ENCODE results near the gene PALD1. TPM values are rescaled to one million over a fixed set of nuclear protein-coding genes. Genes with fewer than 3 reads are reported as not detected.

Gene PALD1
- total RNA-seq, 1 donor: 4.8 TPM

GRCh38 chr10:70586348-70586930 lies 107.9 kb downstream of the PALD1 start:
- DNase-seq (ENCODE audit: low read depth in 2 of 3, low spot score in 2 of 3): no peak

GRCh38 chr10:70587045-70587658 lies 108.6 kb downstream of the PALD1 start:
- DNase-seq (ENCODE audit: low read depth in 2 of 3, low spot score in 2 of 3): no peak

DNA sequence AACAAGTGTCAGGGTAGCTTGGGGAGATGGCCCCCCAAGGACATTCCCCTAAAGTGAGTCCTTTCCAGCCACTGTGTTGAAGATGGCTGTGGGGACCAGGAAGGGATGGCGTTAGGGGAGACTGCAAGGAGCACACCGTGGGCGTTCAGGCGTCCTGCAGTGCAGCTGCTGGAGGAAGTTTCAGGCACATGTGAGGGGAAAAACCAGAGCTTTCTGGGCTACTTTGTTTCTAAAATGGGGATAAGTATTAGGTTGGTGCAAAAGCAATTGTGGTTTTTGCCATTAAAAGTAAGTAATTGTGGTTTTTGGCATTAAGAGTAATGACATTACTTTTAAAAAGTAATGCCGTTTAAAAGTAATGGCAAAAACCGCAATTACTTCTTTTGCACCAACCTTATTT lies 109.7 kb downstream of the PALD1 start:
- DNase-seq (ENCODE audit: low read depth in 2 of 3, low spot score in 2 of 3): no peak

- DNase-seq (ENCODE audit: low read depth in 2 of 3, low spot score in 2 of 3): no peak
Measured at GRCh38 chr10:70588859-70589570, 110.4 kb downstream of the PALD1 start.

DNA sequence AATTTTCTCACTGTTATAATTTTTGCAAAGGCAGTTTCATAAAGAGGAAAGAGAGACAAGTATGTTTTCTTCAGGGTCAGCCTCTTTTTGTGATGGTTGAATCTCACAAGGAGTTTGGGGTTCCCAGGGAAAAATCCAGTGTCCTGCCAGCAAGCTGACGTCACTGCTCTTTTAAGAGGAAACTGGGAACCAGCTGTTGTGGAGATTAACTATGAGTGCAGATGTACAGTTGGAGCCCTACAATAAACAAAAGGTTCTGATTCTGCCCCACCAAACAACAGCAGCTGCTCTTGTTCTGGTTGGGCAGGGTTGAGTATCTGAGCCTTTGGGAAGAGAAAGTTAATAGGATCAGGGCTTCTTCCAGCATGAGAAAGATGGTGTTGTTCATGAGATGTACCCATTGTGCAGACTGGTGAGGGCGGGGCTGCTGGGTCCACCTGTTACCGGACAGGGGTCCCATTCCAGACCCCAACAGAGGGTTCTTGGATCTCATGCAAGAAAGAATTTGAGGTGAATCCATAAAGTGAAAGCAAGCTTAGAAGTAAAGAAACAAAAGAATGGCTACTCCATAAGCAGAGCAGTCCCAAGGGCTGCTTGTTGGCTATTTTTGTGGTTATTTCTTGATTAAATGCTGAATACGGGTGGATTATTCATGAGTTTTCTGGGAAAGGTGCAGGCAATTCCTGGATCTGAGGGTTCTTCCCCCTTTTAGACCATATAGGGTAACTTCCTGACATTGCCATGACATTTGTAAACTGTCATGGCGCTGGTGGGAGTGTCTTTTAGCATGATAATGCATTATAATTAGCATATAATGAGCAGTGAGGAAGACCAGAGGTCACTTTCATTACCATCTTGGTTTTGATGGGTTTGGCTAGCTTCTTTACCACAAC lies 111.4 kb downstream of the PALD1 start:
- DNase-seq (ENCODE audit: low read depth in 2 of 3, low spot score in 2 of 3): no peak

- no peak for DNase-seq (ENCODE audit: low read depth in 2 of 3, low spot score in 2 of 3)
Measured at GRCh38 chr10:70590655-70591416, 112.3 kb downstream of the PALD1 start.

DNA sequence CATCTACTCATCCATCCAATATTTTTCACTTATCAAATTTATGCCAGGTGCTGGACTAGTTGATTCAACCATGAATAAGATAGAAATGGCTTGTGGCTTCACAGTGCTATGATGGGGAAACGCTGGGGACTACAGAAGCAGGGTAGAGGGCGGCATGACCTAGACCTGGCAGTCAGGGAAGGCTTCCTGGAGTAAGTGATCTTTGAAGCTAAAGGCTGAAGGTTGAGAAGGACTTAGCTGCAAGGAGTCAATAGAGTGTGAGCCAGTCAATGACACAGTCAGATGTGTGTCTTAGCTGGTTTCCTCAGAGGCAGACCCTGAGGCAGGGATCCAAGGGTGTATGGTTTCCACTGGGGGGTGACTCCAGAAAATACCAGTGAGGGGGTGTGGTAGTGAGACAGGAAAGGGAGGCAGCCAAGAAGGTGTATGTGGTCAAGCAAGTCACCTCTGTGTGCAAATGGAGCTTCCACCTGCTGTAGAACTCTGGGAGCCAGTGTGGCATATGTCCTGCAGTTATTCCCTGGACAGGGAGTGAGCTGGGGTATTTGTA lies 113.7 kb downstream of the PALD1 start:
- no peak for DNase-seq (ENCODE audit: low read depth in 2 of 3, low spot score in 2 of 3)

DNA sequence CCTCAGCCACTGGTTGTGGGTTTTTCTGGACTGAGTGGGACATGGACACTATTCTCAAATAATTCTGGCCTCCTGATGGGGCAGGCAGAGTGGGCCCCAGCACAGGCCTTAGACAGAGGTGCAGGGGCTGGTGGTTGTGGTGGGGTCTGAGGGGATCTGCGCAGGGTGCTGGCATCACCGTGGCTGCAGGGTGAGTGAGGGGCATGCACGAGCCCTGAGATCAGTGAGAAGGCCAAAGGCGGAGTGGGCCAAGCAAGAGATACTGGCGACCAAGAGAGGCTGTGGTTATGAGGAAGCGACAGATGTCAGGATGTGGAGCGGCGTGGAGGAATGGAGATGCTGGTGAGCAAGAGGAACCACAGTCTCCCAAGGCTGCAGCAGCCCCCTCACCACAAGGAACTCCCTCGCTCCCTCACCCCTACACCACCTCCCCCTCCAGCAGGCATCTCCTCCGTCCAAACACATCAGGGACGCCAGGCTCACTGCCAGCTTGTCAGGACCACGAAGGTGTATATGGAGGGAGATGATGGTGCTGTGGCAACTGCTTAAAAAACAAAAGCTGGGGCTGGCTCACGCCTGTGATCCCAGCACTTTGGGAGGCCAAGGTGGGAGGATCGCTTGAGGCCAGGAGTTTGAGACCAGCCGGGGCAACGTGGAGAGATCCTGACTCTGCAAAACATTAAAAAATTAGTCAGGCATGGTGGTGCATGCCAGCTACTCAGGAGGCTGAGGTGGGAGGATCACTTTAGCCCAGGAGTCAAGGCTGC lies 114.4 kb downstream of the PALD1 start:
- DNase-seq (ENCODE audit: low read depth in 2 of 3, low spot score in 2 of 3): peak in 2 of 3 donors; percentile 80 to 88

GRCh38 chr10:70593513-70593890 lies 114.9 kb downstream of the PALD1 start:
- DNase-seq (ENCODE audit: low read depth in 2 of 3, low spot score in 2 of 3): no peak

DNA sequence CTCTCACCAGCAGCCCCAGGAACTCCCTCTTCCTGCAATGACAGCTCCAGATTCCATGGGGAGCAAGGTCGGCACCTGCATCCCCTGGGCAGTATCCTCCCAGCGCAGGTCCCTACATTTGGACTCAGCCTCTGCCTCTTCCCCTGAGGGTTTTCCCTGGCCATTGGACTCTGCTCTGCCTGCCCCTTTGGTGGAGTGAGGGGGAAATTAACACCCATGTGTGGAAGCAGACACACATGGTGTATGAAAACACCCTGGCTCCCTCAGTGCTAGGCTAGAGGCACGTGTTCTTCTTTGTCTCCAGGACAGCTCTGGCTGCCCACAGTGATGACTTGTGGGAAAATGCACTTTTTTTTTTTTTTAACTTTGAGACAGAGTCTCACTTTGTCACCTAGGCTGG lies 115.6 kb downstream of the PALD1 start:
- DNase-seq (ENCODE audit: low read depth in 2 of 3, low spot score in 2 of 3): no peak

GRCh38 chr10:70595566-70596016 lies 117.0 kb downstream of the PALD1 start:
- no peak for DNase-seq (ENCODE audit: low read depth in 2 of 3, low spot score in 2 of 3)

DNA sequence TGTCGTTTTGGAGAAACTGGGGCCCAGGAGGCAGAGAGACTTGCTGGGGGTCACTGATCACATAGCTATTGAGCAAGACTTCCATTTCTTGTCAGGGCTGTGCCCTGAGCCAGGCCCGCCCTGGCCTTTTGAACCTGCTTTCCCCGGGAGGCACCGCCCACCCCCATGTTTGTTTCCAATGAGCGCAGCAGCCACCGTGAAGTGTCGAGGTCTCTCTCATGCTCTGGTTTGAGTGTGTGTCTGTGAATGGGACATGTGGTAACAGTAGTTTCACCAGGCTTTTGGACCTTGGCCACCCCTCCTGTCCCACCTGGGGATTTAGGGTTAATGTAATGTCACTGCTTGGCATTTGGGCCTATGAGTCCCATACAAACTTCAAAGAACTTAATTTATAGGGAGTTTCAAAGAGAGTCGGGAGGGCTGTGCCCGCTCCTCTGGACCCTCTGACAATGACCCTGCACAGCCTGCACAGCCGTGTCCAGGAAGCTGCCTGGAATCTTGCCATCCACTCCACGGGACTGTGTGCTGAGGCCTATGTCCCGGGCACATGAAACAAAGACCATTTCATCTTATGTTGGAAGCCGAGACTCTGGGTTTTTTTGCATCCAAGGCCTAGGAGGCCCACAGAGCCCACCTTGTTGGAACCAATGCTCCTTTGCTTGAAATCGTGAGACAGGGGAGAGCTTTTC lies 117.7 kb downstream of the PALD1 start:
- DNase-seq (ENCODE audit: low read depth in 2 of 3, low spot score in 2 of 3): no peak

DNA sequence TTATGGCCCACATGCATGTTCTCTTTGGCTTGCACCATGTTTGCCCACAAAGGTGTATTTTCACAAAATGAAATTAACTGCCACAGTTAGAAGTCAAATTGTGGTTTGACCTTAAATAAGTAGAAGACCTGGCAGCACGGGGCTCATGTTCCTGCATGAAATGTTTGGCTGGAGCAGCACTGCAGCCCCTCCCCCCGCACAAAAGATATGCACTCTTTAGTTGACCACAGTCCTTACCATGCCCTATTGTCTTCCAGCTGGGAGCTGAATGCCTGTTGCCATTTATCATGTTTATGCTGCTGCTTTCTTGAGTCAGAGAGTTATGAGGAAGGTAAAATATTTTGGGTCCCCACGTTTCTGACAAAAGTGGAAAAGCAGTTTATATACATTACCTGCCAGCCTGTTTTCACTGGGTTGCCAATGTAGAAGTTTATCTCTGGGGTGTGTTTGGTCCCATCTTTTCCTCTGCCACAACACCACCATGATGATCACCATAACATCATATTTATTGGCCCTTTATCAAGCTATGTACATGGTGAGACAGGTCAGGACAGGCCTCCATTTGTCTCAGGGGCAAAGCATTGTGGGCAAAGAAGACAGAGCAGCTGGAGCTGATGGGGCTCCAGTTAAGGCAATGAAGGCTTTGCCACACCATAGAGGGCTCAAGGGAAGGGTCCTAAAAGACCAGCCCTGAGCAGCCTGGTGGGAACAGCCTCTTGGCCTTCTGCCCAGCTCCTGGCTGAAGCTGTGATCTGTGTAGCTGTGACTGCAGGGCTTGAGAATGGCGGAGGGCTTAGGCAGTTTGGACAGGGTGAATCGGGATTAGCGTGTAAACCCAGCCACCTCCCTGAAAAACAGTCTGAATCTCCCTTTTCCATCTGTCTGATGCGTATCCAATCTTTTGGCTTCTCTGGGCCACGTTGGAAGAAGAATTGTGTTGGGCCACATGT lies 118.6 kb downstream of the PALD1 start:
- DNase-seq (ENCODE audit: low read depth in 2 of 3, low spot score in 2 of 3): no peak

DNA sequence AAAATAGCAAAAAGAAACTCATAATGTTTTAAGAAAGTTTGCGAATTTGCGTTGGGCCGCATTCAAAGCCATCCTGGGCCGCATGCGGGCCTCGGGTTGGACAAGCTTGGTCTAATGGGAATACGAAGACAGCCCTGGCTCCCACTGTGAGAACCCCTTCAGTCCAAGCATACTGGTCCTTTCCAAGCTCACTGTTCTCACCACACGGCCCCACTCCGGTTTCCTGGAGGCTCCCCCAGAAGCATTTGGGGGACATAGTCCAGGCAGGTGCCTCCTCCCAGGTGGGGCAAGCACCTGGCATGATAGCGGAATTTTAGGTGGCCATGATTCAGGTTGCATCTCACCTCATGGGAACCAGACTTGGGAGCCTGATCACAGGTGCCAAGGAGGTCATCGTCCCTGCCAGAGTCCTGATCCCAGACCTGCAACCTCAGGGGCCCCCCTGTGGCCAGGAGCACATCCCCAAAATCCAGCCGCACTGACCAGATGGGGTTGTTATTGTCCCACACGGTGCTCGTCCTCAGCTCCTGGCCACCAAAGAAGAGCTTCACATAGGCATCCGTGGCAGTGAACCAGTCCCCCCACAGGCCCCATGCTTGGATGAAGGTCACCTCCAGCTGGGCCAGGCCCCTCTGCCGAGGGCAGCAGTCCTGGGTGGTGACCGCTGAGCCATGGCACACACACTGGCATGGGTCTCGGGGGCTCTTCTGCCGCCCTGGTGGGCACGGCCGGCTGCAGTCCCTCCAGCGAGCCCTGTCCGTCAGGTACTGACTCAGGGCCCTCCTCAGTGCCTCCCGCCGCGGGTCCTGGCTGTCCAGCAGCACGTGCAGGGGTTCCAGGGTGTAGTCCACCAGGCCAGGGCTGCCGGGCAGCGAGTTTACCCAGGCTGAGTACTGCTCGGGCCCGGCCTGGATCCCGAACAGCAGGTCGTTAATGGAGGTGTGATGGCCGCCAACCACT lies 119.6 kb downstream of the PALD1 start:
- DNase-seq (ENCODE audit: low read depth in 2 of 3, low spot score in 2 of 3): no peak

DNA sequence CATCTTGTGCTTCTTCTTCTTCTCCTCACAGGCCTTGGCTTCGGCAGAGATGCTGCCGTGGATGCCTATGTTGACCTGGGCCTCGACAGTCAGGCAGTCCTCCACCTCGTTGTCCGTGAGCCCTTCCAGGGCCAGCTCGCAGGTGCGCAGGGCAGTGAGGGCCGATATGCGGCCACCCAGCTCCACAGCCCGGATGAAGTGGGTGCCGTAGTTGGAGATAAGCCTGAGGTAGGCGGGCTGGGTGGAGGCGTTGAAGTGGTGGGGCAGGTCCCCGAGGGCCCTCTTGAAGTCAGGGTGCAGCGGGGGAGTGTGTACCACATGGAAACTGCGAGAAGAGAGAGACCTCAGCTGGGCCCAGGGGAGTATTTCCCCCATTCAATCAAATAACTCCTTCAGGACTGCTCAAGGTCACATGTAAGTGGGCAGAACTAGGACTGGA lies 120.3 kb downstream of the PALD1 start:
- no peak for DNase-seq (ENCODE audit: low read depth in 2 of 3, low spot score in 2 of 3)

DNA sequence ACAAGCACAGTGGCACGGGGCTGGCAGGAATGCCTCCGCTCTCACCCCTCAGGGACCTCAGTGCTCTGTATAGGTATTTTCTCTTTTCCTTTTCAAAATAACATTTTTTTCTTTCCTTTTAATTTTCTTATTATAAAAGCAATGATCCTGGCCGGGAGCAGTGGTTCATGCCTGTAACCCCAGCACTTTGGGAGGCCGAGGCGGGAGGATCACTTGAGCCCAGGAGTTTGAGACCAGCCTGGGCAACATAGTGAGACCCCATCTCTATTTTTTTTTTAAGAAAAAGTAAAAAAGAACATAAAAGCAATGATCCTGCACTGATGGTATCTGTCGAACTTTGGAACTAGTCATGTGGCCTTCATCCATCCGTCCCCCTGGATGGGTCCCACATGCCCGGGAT lies 120.8 kb downstream of the PALD1 start:
- no peak for DNase-seq (ENCODE audit: low read depth in 2 of 3, low spot score in 2 of 3)

Data from hematopoietic multipotent progenitor cell (in vitro differentiated cells).